Measurements from ENCODE around the gene CLEC3B.
A peak's percentile ranks its signal among the peaks of the same experiment; 100 is the strongest.
"Not testable (repeated sequence)": the region's sequence is repeated elsewhere in the genome, so short reads cannot be mapped to it uniquely, and the experiment has no call there.

Gene CLEC3B

DNA sequence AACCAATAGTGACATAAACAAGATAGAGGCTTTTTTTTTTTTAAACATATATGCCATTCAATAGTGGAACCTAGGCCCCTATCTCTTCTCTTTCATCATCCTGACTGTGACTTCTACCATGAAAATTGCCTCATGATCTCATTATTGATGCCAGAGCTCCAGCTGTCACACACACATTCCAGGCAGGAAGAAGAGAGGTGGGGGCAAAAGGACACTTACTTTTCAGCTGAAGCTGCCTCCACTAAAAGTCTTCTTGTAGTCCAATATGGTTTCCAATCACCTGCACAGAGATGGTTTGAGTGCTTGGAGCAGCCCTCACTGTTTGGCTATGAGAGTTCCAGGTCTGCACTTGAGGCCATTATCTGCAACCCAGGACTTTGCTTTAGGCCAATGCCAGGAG, 45.0 kb downstream of the CLEC3B start:
- no peak for DNase-seq

DNA sequence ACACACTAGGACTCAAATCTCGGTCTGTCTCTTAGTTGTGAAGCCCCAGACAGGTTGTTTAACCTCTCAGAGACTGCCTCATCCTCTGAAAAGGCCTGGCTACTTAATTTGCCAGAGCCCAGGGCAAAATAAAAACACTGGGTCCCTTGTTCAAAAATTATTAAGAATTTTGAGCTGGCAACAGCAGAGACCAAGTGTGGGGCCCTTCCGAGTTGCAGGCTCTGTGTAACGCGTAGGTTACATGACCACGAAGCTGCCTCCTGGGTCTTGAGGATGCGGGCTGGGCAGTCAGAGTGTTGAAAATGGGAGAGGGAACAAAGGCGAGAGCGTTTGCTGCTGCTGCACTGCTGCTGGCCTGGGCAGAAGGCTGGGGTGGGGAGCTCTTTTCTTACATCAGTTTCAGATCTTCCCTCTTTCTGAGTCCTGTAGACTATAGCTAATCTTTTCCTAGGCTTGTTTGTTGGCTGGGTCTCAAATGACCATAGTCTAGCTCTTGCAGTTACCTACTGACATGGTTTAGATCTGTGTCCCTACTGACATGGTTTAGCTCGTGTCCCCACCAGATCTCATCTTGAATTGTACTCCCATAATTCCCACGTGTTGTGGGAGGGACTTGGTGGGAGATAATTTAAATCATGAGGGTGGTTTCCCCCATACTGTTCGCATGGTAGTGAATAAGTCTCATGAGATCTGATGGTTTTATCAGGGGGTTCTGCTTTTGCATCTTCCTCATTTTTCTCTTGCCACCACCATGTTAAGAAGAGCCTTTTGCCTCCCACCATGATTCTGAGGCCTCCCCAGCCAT, 49.9 kb downstream of the CLEC3B start:
- no peak for DNase-seq

DNA sequence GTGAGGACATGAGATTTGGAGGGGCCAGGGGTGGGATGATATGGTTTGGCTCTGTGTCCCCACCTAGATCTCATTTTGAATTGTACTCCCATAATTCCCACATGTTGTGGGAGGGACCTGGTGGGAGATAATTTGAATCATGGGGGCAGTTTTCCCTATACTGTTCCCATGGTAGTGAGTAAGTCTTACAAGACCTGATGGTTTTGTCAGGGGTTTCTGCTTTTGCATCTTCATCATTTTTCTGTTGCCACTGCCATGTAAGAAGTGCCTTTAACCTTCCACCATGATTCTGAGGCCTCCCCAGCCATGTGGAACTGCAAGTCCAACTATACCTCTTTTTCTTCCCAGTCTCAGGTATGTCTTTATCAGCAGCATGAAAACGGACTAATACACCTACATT, 52.2 kb downstream of the CLEC3B start:
- DNase-seq: not testable (repeated sequence)

DNA sequence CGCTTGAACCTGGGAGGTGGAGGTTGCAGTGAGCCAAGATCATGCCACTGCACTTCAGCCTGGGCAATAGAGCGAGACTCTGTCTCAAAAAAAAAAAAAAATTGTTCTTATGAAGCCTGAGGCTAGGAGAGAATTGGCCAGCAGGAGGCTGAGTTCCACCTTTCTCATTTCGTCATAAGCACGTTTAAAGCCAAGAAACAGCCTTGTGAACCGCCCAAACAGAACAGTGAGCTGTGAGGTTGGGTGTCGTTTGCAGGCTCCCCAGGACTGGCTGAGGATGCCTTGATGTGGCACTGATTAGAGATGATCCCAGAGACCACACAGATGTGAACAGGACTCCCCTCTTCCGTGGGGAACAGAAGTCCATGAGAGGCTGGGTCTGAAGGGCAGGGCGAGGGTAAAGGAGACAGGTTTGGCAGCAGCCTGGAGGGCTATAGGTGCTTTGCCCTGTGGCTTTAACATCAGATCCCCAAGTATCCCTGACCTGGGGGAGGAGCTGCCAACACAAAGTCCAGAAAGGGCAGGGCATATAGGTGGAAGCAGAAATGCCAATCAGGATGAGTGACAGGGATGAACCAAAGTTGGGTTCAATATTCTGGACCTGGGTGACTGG, 52.9 kb downstream of the CLEC3B start:
- DNase-seq: no peak

DNA sequence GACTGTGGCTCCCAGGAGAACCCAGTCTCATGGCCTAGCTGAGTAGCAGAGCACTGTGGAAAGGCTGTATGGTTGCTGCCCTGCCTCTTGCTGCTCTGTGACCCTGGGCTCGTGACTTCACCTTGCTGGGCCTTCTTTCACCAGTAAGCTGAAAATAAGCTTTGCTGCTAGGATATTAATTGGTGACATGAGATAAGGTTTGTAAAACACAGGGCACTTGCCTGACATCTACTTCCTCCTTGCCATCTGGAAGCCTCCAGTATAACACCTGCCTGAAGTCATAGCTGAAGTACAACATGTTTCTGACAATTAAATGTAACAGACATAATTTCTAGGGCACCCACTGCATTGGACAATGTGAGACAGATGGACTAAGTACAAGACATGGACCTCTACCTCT, 53.6 kb downstream of the CLEC3B start:
- no peak for DNase-seq

DNA sequence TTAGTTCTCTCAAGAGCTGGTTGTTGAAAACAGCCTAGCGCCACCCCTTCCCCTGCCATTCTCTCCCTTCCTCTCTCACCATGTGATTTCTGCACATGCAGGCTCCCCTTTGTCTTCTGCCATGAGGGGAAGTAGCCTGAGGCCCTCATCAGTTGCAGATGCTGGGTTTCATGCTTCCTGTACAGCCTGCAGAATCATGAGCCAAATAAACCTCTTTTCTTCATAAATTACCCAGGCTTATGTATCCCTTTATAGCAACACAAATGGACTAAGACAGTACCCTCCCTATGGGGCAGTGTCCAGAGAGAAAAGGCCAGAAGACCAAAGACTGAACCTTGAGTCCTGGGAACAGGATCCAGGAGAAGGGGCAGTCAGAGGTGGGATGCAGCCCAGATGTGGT, 54.7 kb downstream of the CLEC3B start:
- DNase-seq: no peak

DNA sequence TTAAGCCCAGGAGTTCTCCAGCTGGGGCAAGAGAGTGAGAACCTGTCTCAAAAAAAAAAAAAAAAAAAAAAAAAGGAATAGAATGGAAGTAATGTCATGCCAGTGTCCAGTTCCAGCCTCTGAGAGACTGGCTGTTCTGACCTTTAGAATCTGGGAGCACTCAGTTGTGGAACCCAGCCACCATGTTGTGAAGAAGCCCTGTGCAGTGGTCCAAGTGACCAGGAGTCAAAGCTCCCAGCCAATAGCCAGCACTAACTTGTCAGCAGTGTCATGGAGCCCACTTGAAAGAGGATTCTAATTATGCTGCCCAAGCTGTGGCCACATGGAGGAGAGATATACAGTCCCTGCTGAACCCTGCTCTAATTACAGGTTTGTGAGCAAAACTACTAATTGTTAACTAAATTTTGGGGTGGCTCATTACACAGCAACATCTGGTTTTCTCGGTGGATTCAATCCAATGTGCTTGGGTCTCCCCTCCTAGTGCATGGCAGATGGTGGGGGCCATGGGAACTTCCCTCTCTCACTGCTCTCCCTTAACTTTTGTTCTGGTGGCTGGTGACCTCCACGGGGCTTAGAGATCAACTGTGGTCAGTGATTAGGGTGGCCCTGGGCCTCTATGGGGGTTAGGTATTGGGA, 55.5 kb downstream of the CLEC3B start:
- no peak for DNase-seq

DNA sequence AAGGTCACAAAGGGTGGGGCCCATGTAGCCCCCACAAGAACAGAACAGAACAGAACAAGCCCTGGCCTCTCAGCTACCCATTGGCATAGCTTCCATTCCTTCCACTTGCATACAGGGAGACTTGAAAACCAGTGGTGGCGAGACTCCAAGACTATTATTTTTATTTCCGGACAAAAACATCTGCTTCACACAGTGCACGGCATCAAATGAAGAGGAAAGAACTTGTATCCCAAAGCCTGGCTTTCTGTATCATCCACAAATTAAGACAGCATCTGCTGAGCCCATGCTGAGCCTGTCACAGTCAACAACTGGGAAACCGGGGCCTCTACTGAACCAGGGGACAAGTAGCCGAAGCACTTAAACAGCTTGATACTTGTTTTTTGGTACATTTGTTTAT, 56.0 kb downstream of the CLEC3B start:
- DNase-seq: peak in 1 of 2 experiments; percentile 5

DNA sequence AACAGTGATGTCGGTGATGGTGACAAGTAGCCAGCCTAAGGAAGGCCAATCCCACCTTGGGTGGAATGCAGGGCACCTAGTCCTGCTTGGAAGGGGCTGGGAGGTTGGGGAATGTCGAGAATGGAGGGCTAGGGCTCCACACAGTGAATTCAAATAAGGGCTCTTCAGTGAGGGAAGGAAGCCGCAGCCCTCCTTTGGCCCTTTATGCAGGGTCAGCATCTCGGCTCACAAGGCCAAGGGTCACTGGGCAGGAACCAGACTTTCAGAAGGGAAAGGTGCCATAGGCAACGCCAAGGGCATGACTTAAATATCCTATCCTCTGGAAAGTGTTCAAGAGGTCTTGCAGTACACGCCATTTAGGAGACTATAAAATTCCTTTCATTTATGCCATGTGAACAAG, 56.9 kb downstream of the CLEC3B start:
- no peak for DNase-seq

DNA sequence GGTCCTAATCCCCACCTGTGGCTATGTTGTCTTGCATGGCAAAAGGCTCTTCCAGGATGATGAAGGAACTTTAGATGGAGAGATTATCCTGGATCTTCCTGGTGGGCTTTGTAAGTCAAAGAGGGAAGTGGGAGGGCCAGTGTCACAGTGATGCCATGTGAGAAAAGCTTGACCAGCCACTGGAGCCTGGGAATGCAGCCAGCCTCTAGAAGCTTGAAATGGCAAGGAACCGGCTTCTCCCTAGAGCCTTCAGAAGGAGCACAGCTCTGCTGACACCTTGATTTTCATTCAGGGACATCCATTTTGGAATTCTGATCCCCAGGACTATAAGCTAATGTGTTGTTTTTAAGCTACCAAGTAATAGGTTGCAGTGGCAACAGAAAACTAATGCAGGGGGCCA, 58.3 kb downstream of the CLEC3B start:
- no peak for DNase-seq

DNA sequence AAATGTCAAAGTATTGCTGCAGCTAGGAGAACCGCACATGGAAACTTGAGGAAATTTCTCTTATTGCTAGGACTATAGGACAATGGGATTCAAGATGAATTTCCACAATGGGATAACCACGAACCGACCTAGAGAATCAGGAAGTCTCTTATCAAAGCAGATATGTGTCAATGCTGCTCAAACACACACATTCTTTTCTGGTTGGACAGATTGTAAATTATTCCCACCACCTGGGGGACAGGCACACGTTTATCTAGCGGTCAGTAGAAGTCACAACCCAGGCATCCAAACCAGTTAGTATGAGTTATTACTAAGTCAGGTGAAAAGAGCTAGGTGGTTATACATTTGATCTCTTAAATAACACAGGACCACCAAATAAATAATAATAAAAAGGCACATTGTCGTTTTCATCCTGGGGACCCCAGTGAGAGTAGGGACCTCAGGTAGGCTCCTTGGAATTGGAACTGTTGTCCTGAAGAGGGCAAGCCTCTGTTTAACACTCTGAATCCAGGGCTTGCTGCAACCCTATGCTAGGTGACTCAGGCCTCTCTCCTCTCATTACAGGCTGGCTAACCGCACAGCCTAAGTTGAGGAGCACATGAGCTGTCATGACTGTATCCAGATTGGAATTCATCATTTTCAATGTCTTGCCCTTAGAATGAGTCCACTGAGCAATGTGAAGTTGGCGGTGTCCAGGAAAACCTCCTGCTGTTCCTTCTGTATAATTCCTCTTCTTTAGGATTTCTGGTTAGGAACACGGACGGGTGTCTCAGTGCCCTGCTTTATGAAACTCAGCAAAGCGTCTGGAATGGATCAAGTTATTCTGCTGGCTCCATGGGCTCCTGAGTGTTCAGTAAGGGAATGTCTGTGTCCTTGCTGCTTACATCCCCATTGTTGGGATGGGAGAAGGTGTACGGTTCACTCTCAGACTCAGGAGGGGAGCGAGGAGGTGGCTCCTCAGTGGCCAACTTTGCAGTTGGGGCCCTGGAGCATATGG, 59.0 kb downstream of the CLEC3B start:
- no peak for DNase-seq

Measured in NCI-H446 (cell line).